Measurements from ENCODE around the gene ST3GAL4.

The ST3GAL4 gene

GRCh38 chr11:126335463-126335760, 20.1 kb upstream of the ST3GAL4 start:
- no peak for DNase-seq (ENCODE audit: low read depth)
- H3K4me3 ChIP-seq (replicated peaks; ENCODE audit: low read depth, low read length), result no peak overlapping the region
- no peak for TF ChIP-seq CTCF (IDR thresholded peaks at IDR 0.05; ENCODE audit: low read length, missing control alignments)

GRCh38 chr11:126336138-126336541, 19.3 kb upstream of the ST3GAL4 start:
- no peak for DNase-seq (ENCODE audit: low read depth)
- TF ChIP-seq CTCF (IDR thresholded peaks at IDR 0.05; ENCODE audit: low read length, missing control alignments), result no peak
- H3K4me3 ChIP-seq (replicated peaks; ENCODE audit: low read depth, low read length), result no peak overlapping the region

- no peak overlapping the region for H3K4me3 ChIP-seq (replicated peaks; ENCODE audit: low read depth, low read length)
- TF ChIP-seq CTCF (IDR thresholded peaks at IDR 0.05; ENCODE audit: low read length, missing control alignments), result no peak
- peak; percentile 69 for DNase-seq (ENCODE audit: low read depth)
These were observed 18.8 kb upstream of the ST3GAL4 start for GRCh38 chr11:126336671-126337101.

- H3K4me3 ChIP-seq (replicated peaks; ENCODE audit: low read depth, low read length), result no peak overlapping the region
- DNase-seq (ENCODE audit: low read depth), result no peak
- no peak for TF ChIP-seq CTCF (IDR thresholded peaks at IDR 0.05; ENCODE audit: low read length, missing control alignments)
These were observed 18.4 kb upstream of the ST3GAL4 start for GRCh38 chr11:126337126-126337473.

- no peak for TF ChIP-seq CTCF (IDR thresholded peaks at IDR 0.05; ENCODE audit: low read length, missing control alignments)
- no peak overlapping the region for H3K4me3 ChIP-seq (replicated peaks; ENCODE audit: low read depth, low read length)
- no peak for DNase-seq (ENCODE audit: low read depth)
These were observed 17.8 kb upstream of the ST3GAL4 start for GRCh38 chr11:126337474-126338241.

- no peak for TF ChIP-seq CTCF (IDR thresholded peaks at IDR 0.05; ENCODE audit: low read length, missing control alignments)
- no peak overlapping the region for H3K4me3 ChIP-seq (replicated peaks; ENCODE audit: low read depth, low read length)
- no peak for DNase-seq (ENCODE audit: low read depth)
These were observed 17.0 kb upstream of the ST3GAL4 start for GRCh38 chr11:126338346-126339055.
